ENCODE results near the gene MUC13.

DNA sequence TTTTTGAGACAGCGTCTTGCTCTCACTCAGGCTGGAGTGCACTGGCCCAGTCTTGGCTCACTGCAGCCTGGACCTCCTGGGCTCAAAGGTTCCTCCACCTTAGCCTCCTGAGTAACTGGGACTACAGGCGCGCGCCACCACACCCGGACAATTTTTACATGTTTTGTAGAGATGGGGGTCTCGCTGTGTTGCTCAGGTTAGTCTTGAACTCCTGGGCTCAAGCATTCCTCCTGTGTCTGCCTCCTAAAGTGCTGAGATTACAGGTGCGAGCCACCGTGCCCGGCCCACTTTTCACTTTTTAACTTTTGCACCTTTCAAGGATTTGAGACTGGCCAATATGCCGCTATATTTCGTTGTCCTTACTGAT, 46.6 kb downstream of the MUC13 start:
- TF ChIP-seq, protein P1, sequence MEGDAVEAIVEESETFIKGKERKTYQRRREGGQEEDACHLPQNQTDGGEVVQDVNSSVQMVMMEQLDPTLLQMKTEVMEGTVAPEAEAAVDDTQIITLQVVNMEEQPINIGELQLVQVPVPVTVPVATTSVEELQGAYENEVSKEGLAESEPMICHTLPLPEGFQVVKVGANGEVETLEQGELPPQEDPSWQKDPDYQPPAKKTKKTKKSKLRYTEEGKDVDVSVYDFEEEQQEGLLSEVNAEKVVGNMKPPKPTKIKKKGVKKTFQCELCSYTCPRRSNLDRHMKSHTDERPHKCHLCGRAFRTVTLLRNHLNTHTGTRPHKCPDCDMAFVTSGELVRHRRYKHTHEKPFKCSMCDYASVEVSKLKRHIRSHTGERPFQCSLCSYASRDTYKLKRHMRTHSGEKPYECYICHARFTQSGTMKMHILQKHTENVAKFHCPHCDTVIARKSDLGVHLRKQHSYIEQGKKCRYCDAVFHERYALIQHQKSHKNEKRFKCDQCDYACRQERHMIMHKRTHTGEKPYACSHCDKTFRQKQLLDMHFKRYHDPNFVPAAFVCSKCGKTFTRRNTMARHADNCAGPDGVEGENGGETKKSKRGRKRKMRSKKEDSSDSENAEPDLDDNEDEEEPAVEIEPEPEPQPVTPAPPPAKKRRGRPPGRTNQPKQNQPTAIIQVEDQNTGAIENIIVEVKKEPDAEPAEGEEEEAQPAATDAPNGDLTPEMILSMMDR (IDR thresholded peaks at IDR 0.05) = no peak
- TF ChIP-seq POLR2A (IDR thresholded peaks at IDR 0.05; ENCODE audit: low read depth) (no peak), POLR2AphosphoS5 (IDR thresholded peaks at IDR 0.05) (no peak), EP300 (IDR thresholded peaks at IDR 0.05) (no peak)

All from esophagus muscularis mucosa (tissue), 4 donors.